ENCODE results near the gene TAF10.

TAF10 gene

DNA sequence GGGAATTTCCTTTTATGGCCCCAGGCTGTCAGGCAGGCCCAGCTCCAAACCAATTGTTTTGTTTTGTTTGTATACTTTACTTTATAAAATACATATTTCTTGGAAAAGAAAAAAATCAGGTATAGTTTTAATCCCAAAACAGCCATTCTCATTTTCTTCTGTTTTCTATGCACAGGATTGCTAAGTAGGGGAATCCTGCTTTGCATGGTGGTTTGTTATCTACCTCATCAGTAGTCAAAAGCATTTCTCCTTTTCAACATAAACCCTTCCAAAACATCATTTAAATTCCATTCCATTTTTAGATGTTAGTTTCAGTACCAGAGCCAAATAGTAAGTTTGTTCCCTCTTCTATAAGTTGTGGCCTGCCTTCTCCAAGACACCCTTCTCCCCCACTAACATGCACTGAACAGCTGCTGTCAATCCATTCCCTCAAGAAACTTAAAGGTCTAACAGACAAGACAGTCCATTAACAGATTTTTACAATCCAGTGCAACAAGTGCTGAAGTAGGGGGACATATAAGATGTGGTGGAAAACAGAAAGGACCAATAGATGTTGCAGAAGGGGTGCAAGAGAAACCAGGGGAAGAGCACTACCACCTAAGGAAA, 4.7 kb downstream of the TAF10 start:
- DNase-seq: no peak

GRCh38 chr11:6606471-6607189, 5.4 kb downstream of the TAF10 start:
- peak; percentile 85 for DNase-seq

- DNase-seq: no peak
Observed at GRCh38 chr11:6604790-6605189, 7.2 kb downstream of the TAF10 start.

DNA sequence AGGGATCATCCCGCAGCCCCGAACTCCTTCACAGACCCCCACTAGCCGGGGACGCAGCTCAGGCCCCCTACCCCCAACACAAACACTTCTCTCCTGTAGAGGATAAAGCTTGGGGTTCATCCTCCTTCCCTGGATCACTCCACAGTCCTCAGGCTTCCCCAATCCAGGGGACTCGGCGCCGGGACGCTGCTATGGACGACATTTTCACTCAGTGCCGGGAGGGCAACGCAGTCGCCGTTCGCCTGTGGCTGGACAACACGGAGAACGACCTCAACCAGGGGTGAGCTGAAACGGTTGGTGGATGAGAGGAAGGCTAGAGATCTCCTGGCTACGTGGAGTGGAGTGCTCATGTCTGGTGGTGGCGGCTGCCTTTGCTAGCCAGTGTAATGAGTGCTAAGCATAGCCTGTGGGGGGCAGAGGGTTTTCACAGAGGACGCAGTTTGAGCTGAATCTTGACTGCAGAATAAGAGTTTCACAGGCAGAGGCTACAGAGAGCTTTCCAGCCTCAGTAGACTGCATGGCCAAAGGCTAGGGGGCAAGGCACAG, 7.9 kb downstream of the TAF10 start:
- DNase-seq: peak; percentile 66

GRCh38 chr11:6603287-6604080, 8.5 kb downstream of the TAF10 start, which contains the start of the genes ILK and RRP8:
Gene ILK (plus strand): TSS chr11:6603774. CDS start chr11:6604272, 498 bp downstream.
Gene RRP8 (minus strand): TSS chr11:6603616. CDS start chr11:6603502, 114 bp downstream.
- peak; percentile 93 for DNase-seq

- DNase-seq: no peak
Observed at GRCh38 chr11:6602096-6602940, 9.7 kb downstream of the TAF10 start.

- DNase-seq: no peak
Observed at GRCh38 chr11:6601041-6601461, 11.0 kb downstream of the TAF10 start.

DNA sequence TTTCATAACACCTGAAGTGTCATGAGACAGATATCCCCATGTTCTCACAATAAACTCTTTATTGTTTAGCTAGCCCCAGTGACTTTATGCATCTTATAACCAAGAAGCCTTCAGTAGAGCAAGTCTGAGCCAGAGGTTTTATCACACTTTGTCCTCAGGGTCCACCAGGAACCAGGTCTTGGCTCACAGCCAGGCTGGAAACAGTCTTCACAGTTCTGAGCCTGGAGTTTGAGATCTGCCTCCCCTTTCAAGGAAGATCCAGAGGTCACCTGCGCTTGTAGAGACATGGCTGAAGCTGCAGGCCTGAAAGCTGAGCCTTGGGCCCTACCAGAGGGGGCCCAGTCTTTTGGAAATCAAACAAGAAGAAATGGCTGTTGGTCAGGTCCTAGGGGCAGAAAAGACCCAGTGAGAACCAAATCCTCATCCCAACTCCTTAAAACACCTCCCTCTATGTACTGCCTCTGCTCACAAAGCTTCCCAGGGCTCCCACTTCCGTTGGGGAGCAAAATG, 12.1 kb downstream of the TAF10 start:
- DNase-seq: no peak

GRCh38 chr11:6599449-6599848, 12.6 kb downstream of the TAF10 start:
- DNase-seq: no peak

- no peak for DNase-seq
Observed at GRCh38 chr11:6598555-6598954, 13.5 kb downstream of the TAF10 start.

GRCh38 chr11:6596239-6596877, 15.7 kb downstream of the TAF10 start:
- DNase-seq: peak; percentile 58

DNA sequence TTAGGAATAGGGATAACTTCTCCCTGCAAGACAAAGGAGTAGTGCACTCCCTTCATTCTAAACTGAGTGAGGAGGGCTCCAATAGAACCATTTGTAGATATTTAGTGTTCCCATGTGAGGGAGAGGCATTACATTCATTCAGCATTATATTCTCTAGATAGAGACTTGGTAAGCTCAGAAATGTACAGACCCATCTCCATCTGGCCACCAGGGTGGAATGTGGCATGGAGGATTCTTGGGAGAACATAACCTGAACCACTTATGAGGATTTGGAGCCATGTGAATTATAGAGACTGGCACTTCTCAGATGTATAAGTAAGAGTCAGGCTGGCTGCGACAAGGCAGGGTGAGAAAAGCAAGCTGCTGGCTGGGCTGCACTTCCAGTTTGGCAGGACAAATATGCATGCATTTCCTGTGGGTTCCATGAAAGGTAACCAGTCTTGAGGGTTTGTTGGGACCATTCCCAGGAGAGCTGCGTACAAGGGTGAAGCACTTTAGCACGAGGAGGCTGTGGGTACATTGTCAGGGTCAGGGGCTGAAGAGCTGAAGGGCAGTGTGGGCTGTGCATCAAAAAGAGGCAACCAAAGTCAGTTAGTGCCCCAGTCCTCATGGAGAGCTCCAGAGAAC, 17.8 kb downstream of the TAF10 start:
- no peak for DNase-seq

GRCh38 chr11:6588018-6588417, 24.0 kb downstream of the TAF10 start:
- DNase-seq: no peak

GRCh38 chr11:6587360-6587953, 24.6 kb downstream of the TAF10 start:
- peak; percentile 27 for DNase-seq

DNA sequence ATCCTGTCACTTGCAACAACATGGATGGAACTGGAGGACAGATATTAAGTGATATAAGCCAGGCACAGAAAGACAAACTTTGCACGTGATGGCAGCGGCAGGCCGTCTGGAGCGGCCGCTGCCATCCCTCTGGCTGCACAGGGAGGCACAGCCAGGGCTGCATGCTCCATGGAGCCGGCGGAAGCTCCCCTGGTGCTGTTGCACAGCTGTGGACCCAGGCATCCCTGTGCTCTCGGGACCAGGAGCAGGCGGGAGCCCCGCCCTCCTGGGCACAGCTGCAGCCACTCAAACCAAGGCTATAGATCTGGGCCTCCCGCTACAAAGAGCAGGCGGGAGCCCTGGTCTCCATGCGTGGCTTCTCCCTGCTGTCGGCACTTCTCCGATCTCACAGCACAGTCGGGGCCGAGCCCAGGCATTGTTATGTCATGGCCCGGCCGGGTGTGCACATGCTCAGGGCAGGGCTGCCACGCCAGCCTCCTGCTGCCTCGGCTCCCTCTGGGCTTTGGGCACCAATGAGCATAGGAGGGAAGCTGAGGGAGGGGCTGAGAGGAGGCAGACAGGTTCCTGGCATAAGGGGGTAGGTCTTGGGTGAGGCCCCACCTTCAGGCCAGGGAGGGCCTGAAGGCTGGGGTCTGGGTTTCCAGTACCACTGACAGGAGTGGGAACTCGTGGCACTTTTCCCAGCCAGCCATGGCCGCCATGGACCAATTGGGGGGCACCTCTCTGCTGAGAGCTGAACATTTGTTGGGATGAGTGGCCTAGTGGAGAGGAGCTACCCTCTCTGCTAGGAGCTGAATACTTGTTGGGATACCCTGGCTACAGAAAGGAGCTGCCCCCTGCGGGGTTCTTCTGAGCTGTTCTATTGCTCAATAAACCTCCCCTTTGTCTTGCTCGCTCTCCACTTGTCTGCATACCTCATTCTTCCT, 25.3 kb downstream of the TAF10 start:
- no peak for DNase-seq

GRCh38 chr11:6584528-6584927, 27.5 kb downstream of the TAF10 start:
- no peak for DNase-seq

GRCh38 chr11:6583584-6583983, 28.4 kb downstream of the TAF10 start:
- no peak for DNase-seq

GRCh38 chr11:6579681-6580080, 32.3 kb downstream of the TAF10 start:
- no peak for DNase-seq

GRCh38 chr11:6578134-6578533, 33.9 kb downstream of the TAF10 start:
- no peak for DNase-seq
